IPS-18c (cell line): Measurements from ENCODE around the gene LETMD1.
"Not testable (repeated sequence)": the region's sequence is repeated elsewhere in the genome, so short reads cannot be mapped to it uniquely, and the experiment has no call there.

ENCODE experiments used
- H3K4me3 ChIP-seq: 2 replicates; pipeline ENCODE4 v1.7.0; 2013; ENCODE audit warnings: low read depth, mild to moderate bottlenecking, low read length, moderate library complexity; ENCODE audit not compliant: insufficient read depth
- H3K9me3 ChIP-seq: one replicate; pipeline ENCODE4 v1.6.1; 2013; ENCODE audit warnings: mild to moderate bottlenecking, low read length, moderate library complexity; ENCODE audit not compliant: control insufficient read depth, insufficient read depth

The LETMD1 gene

GRCh38 chr12:51047655-51048540 lies at the start of gene LETMD1:
Gene LETMD1, plus strand, starts transcription at chr12:51048327. Its CDS starts 30 bp downstream, at chr12:51048357.
- H3K9me3 ChIP-seq = no peaks in the 10 kb centered on the region

GRCh38 chr12:50999093-50999492 lies 49.0 kb upstream of the LETMD1 start:
- Histone ChIP-seq H3K9me3 (no peaks in the 10 kb centered on the region), H3K4me3 (no peak overlapping the region)

More at GRCh38 chr12:51047655-51048540, at the start of gene LETMD1:
- peak within 1 kb of the TSS; percentile 93 for H3K4me3 ChIP-seq

GRCh38 chr12:51000245-51000644 lies 47.9 kb upstream of the LETMD1 start:
- Histone ChIP-seq H3K4me3 (no peak overlapping the region), H3K9me3 (no peaks in the 10 kb centered on the region)

- no peaks in the 10 kb centered on the region for H3K9me3 ChIP-seq
- no peak overlapping the region for H3K4me3 ChIP-seq
These were observed 46.3 kb upstream of the LETMD1 start for GRCh38 chr12:51001799-51002198.

- H3K4me3 ChIP-seq = no peak overlapping the region
- H3K9me3 ChIP-seq = no peaks in the 10 kb centered on the region
These were observed 43.6 kb upstream of the LETMD1 start for GRCh38 chr12:51004504-51004903.

GRCh38 chr12:51005030-51005429 lies 43.1 kb upstream of the LETMD1 start:
- Histone ChIP-seq H3K9me3 (no peaks in the 10 kb centered on the region), H3K4me3 (no peak overlapping the region; the same call in 1 of the 2 replicates)

- Histone ChIP-seq H3K4me3 (no peak overlapping the region), H3K9me3 (no peaks in the 10 kb centered on the region)
These were observed 42.5 kb upstream of the LETMD1 start for GRCh38 chr12:51005671-51006070.

- no peaks in the 10 kb centered on the region for H3K9me3 ChIP-seq
- H3K4me3 ChIP-seq = no peak overlapping the region
These were observed 39.6 kb upstream of the LETMD1 start for GRCh38 chr12:51008329-51009055.

- H3K9me3 ChIP-seq = no peaks in the 10 kb centered on the region
These were observed 39.1 kb upstream of the LETMD1 start for GRCh38 chr12:51009056-51009440.

GRCh38 chr12:51011955-51012354 lies 36.2 kb upstream of the LETMD1 start:
- Histone ChIP-seq H3K4me3 (no peak overlapping the region), H3K9me3 (no peaks in the 10 kb centered on the region)

More at GRCh38 chr12:51009056-51009440, 39.1 kb upstream of the LETMD1 start:
- no peak overlapping the region for H3K4me3 ChIP-seq

- H3K4me3 ChIP-seq = no peak overlapping the region
- H3K9me3 ChIP-seq = no peaks in the 10 kb centered on the region
These were observed 35.4 kb upstream of the LETMD1 start for GRCh38 chr12:51012570-51013236.

GRCh38 chr12:51013441-51013840 lies 34.7 kb upstream of the LETMD1 start:
- H3K9me3 ChIP-seq = no peaks in the 10 kb centered on the region

GRCh38 chr12:51014467-51014866 lies 33.7 kb upstream of the LETMD1 start:
- not testable (repeated sequence) for H3K9me3 ChIP-seq, H3K4me3 ChIP-seq

More at GRCh38 chr12:51013441-51013840, 34.7 kb upstream of the LETMD1 start:
- no peak overlapping the region for H3K4me3 ChIP-seq

- Histone ChIP-seq H3K4me3 (no peak overlapping the region), H3K9me3 (no peaks in the 10 kb centered on the region)
These were observed 30.7 kb upstream of the LETMD1 start for GRCh38 chr12:51017452-51017851.

- Histone ChIP-seq H3K4me3 (no peak overlapping the region), H3K9me3 (no peaks in the 10 kb centered on the region)
These were observed 29.2 kb upstream of the LETMD1 start for GRCh38 chr12:51018956-51019355.

GRCh38 chr12:51019927-51020326 lies 28.2 kb upstream of the LETMD1 start:
- H3K4me3 ChIP-seq = no peak overlapping the region
- H3K9me3 ChIP-seq = no peaks in the 10 kb centered on the region

- Histone ChIP-seq H3K9me3 (no peaks in the 10 kb centered on the region), H3K4me3 (no peak overlapping the region)
These were observed 27.5 kb upstream of the LETMD1 start for GRCh38 chr12:51020448-51021182.
